ENCODE results near the gene ADCY6.

Gene ADCY6

GRCh38 chr12:48815126-48816110 lies 26.5 kb upstream of the ADCY6 start:
- peak; percentile 87 for DNase-seq (ENCODE audit: low spot score)

- DNase-seq (ENCODE audit: low spot score) = peak; percentile 97
Measured at GRCh38 chr12:48814262-48815125, 25.6 kb upstream of the ADCY6 start.

GRCh38 chr12:48813465-48814261 lies 24.8 kb upstream of the ADCY6 start:
- DNase-seq (ENCODE audit: low spot score) = no peak

DNA sequence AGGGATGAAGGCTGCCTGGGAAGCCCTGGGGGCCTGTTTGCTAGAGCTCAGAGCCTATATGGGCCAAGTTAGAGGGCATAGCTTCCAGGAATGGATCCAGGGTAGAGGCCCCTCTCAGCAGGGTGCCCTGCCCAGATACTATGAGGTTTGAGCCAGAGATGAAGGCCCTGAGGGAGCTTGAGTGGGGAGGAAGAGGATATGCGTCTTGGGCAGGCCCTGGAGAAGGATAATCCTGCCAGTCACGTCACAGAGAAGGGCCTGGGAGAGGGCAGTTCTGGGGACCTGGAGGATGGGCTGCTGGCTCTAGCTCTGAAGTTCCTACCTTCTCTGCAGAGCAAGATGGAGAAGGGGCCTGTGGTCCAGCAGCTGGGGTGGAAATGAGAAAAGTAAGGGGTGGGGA lies 23.5 kb upstream of the ADCY6 start:
- DNase-seq (ENCODE audit: low spot score) = no peak

- DNase-seq (ENCODE audit: low spot score) = no peak
Measured at GRCh38 chr12:48811437-48812090, 22.7 kb upstream of the ADCY6 start.

DNA sequence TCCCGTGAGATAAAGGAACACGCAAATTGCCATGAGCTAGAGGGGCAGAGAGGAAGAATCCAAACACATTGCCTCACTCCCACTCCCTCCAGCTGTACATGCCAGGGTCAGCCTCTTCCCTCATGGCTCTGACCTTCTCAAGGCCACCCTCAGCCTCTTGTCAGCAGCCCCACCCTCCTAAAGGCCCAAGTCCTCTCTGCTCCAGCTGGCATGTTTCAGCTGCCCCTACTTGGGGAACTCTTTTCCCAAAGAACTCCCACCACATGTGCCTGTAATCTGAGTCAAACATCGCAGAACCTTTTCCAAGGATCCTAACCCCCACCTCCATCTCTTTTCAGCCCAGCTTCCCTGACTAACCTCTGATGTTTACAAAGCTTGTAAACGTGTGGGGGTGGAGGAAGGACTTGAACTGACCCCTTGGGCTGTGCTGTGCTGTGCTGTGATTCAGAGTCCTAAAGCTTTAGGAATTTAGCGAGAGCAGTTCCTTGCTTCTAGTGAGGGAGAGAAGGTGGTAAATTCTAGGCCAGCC lies 22.1 kb upstream of the ADCY6 start:
- DNase-seq (ENCODE audit: low spot score) = peak; percentile 71

- no peak for DNase-seq (ENCODE audit: low spot score)
Measured at GRCh38 chr12:48807981-48808380, 19.1 kb upstream of the ADCY6 start.

- DNase-seq (ENCODE audit: low spot score) = no peak
Measured at GRCh38 chr12:48803675-48804074, 14.8 kb upstream of the ADCY6 start.

DNA sequence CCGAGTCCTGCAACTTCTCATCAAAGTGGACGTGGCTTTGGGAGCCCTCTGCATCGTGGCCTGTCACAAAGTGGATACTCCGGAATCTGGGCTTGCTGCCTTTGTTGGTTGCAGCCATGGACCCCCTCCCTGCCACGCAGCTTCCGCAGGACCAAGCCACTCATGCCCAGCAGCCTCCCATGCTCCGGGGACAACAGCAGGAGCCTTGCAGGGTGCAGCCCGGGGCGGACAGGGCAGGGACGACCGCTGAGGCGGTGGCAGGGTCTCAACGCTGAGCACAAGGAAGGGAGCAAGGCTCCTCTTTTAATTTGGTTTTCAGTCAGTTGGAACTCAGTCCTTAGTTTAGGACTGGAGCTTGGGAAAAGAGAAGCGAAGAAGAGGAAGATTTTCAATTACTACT lies 12.1 kb upstream of the ADCY6 start:
- no peak for DNase-seq (ENCODE audit: low spot score)

GRCh38 chr12:48800457-48800856 lies 11.6 kb upstream of the ADCY6 start:
- no peak for DNase-seq (ENCODE audit: low spot score)

DNA sequence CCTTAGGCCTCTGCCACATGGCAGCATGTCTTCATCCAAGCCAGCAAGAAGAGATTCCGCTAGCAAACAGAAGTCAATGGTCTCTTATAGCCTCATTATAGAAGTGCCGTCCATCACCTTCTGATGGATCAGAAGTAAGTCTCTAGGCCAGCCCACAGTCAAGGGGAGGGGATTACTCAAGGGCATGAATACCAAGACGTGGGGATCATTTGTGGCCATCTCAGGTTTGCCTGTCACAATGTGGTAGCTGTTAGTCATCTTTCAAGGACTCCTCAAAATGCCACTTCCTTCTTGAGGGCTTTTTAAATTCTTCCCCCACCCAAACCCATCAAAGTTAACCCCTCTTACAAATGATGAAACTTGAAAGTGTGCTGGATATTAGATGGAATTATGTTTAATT lies 8.1 kb upstream of the ADCY6 start:
- no peak for DNase-seq (ENCODE audit: low spot score)

- DNase-seq (ENCODE audit: low spot score) = peak; percentile 87
Measured at GRCh38 chr12:48795550-48796455, 6.9 kb upstream of the ADCY6 start.

DNA sequence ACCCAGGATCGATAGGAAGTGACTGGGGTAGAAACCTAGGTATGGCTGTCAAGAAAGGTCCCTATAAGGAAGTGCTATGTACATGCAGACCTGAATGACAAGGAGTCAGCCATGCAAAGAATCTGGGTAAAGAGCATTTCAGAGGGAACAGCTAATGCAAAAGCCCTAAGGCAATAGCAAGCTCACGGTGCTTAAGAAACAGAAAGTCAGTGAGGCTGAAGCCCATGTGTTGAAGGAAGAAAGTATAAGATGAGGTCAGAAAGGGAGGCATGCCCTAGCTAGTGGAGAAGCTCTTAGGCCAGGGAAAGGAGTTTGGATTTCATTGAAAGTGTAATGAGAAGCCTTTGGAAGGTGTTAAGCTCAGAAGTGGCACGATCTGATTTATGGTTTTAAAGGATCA lies 6.0 kb upstream of the ADCY6 start:
- no peak for DNase-seq (ENCODE audit: low spot score)

DNA sequence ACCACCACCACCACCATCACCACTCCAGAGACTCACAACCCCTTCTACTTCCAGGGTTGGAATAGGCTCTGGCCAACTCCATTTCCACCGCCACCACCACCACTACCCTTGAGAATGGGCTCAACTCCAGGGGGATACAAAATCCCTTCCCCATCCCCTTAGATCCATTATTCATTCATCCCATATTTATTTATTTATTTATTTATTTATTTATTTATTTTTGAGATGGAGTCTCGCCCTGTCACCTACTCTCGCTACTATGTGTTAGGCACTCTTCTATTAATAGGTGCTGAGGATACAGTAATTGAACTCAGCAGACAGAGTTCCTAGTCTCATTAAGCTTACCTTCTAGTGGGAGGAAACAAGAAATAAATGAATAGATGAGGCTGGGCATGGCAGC lies 4.8 kb upstream of the ADCY6 start:
- no peak for DNase-seq (ENCODE audit: low spot score)

DNA sequence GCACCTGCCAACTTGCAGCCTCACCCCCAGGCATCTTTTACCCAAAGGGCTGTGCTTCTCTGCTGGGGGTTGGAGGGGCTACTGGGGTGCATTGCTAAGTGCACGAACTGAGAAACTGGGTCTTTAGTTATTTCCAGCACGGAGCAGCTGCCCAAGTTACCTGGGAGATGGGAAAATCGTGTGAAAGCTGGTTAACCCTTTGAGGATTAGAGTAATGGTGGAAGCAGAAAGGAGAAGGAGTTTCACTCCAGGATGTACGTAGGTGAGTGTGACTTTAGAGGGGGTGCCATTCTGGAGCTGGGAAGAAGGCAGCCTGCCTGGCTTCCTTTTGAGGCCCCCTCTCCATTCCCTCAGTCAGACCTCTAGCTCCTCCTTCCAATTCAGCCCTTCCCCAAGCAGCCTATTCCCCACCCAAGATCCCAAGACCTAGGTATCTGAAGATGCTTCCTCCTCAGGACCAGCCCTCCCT lies 1.0 kb upstream of the ADCY6 start:
- no peak for DNase-seq (ENCODE audit: low spot score)

DNA sequence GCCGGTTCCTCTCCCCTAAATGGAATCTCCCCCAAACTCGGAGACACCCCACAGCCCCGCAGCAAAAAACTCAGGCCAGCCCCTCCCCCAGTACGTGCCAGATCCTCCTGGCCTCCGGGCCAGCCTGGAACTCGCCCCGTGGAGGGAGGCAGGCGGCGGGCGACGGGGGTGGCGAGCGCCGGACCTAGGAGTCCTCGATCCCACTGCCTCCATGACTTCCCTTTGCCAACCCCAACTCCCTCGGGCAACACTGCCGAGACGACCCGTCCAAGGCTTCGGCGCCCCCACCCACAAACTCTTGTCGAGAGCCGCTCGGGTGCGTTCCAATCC lies 400 bp downstream of the ADCY6 start:
- peak; percentile 58 for DNase-seq (ENCODE audit: low spot score)

- peak; percentile 48 for DNase-seq (ENCODE audit: low spot score)
Measured at GRCh38 chr12:48787791-48788523, 932 bp downstream of the ADCY6 start.

DNA sequence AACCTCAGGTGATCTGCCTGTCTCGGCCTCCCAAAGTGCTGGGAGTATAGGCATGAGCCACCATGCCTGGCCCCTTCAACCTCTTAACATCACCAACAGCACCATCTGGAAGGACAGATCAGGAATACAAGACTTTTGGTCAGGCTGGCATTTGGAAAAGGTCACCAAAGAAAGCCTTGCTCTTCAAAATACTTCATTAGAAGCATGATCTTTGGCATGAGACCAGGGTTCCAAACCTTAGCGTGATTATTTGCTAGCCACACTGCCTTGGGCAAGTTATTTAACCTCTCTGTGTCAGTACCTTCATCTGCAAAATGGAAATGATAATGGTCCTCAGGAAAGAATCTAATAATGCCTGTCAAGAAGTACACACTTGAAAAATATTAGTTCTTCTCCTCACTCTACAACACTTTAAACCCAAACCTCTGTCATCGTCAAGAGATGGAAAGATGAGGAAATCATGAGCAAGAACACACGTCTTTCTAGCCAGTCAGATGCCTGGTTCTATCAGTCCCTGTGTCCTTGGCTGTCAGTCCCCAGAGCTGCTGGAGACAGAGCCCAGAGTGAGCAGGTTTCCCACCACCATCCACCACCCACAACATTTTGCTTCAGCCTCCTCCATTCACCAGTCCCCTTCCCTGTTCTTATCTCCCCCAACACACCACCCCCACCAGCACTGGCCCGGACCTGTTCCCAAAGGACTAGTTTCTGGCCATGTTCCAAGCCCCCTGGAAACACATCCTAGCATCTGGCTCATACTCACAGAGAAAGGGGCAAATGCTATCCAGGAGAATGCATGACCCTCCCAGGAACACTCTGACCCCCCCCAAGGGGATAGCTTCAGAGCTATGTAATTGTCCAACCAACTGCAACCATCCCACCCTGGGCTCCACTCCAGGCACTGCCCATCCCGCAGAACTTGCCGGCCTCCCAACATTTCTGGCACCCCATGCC lies 2.0 kb downstream of the ADCY6 start:
- no peak for DNase-seq (ENCODE audit: low spot score)
